Psoas muscle (tissue), 8 donors: Measurements from ENCODE around the gene RPS19BP1. TPM values are rescaled to one million over a fixed set of nuclear protein-coding genes. Genes with fewer than 3 reads are reported as not detected.
A peak's percentile ranks its signal among the peaks of the same experiment; 100 is the strongest.

ENCODE experiments used
- ATAC-seq, 4 donors: fragments of 200-7000 bp; cut with Tn5 transposase; one replicate each; pipeline ENCODE4 v1.9.1; 2020; ENCODE audit warnings: moderate library complexity in 3 of 4, mild to moderate bottlenecking in 2 of 4
- DNase-seq, 2 donors: peaks; one replicate each; pipeline ENCODE4 v3.0.0-alpha.2; 2020
- H3K27ac ChIP-seq: fragments of 200-600 bp; one replicate; pipeline ENCODE4 v1.8.0; 2022
- H3K27me3 ChIP-seq, 3 donors: fragments of 200-600 bp in 1 of 3; one replicate each; pipeline versions ENCODE4 v1.6.1 to v1.8.0; 2013 to 2022; ENCODE audit warnings: low read length in 2 of 3, mild to moderate bottlenecking in 2 of 3, moderate library complexity in 1 of 3; ENCODE audit not compliant: insufficient read depth in 3 of 3
- H3K36me3 ChIP-seq, 2 donors: fragments of 200-600 bp in 1 of 2; one replicate each; pipeline versions ENCODE4 v1.6.1 to v1.8.0; 2013 to 2022; ENCODE audit warnings: low read depth in 1 of 2, mild to moderate bottlenecking in 1 of 2, moderate library complexity in 1 of 2; ENCODE audit not compliant: insufficient read depth in 1 of 2
- H3K4me1 ChIP-seq: fragments of 200-600 bp; one replicate; pipeline ENCODE4 v1.8.0; 2022
- H3K4me3 ChIP-seq: fragments of 200-600 bp; one replicate; pipeline ENCODE4 v1.8.0; 2022; ENCODE audit warnings: mild to moderate bottlenecking
- H3K9me3 ChIP-seq: fragments of 200-600 bp; one replicate; pipeline ENCODE4 v1.8.0; 2022
- CTCF ChIP-seq: fragments of 200-600 bp; IDR thresholded peaks from one replicate; pipeline ENCODE4 v1.8.0; 2022; ENCODE audit warnings: antibody characterized with exemption
- WGBS, 3 donors: extraction: QIAGEN DNeasy Blood & Tissue Kit; methylation state at CpG; one replicate each; pipeline versions ENCODE4 v1.1.6 to v1.1.7; 2013; 5-methylcytosine and 5-hydroxymethylcytosine counted together
- intact Hi-C, 2 donors: fragments of 100-400 bp; cut with DNase I; formaldehyde crosslinking; loops; one replicate each; pipeline versions ENCODE4 v1.11.0 to v1.14.2; 2022
- polyA plus RNA-seq, 3 donors: library from polyadenylated mRNA; stranded (reverse); fragments of 200-250 nt; gene quantifications; one replicate each; pipeline ENCODE4 v1.2.3, GENCODE V29; 2013
- total RNA-seq, 4 donors: library from RNA; stranded (reverse); fragmentation: NEBNext Ultra II Directional in 2 of 4; extraction: Animal tissue kit (Norgen Biotek cat#: 25700) in 2 of 4; gene quantifications; one replicate each; pipeline versions ENCODE4 v1.2.1 to v1.2.4, GENCODE V29; 2021 to 2023
- donor health status: healthy with polysubstance abuse.
- donor health status: DM: no; HTN: no; CAD: no; lungs with moderate emphysema.
- donor health status: Bipolar disorder and iron deficiency.
- donor health status: healthy.
- donor health status: DM: yes; HTN: yes; CAD: no.
- donor health status: DM: no; HTN: no; CAD: no.
- donor health status: DM: no; HTN: no; CAD: no.
- donor health status: DM: yes; HTN: yes; CAD: no.

The RPS19BP1 gene
- total and polyA plus RNA-seq, 7 donors: 34.0 to 313 (median 52.6) TPM

DNA sequence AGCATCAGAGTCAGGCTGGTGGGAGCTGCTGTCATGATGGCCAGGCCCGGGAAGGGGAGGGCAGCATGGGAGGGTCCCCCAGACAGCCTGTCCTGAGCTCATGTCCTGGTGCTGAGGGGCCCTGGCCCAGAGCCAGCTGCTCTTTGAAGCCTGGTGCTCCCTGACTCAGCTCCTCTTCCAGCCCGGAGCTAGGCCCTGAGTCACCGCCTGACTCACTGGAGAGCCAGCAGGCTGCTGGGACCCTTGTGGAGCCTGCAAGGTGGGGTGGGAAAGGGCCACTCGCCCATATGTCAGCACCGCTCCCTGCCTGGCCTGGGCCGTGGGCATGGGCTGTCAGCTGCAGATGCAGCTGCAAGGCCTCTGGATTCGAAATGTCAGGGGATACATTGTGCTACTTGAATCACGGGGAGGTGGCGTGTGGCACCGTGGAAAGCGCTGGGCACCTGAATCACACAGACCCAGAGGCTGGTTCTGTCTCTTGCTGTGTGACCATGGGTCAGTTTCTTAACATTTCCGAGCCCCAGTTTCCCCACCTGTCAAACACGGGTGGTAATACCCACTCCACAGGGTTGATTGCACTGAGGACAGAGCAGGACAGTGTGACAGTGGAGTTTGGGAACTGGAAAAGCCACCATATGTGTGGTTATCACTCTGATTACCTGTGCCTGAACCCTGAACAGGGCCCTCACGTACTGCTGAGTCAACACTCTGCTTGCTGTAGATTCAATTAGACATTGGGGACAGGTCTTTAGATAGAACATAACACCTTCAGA is 42.4 kb upstream of the RPS19BP1 start:
- Histone ChIP-seq H3K4me1 (no peaks in the 10 kb centered on the region), H3K9me3 (no peaks in the 10 kb centered on the region), H3K27ac (no peak overlapping the region), H3K36me3 (no peaks in the 10 kb centered on the region), H3K4me3 (no peak overlapping the region), H3K27me3 (peaks cover 0 to 28% (median 6%) of the 10 kb centered on the region in 3 donors)
- DNase-seq (peak in 1 of 2 donors; percentile 39), ATAC-seq (no peak)
- no peak for TF ChIP-seq CTCF
- 73 to 78% (median 76%) methylated on average over 12 to 14 of the region's 14 CpGs for WGBS, 3 donors
- intact Hi-C loops: loop anchor here in 1 of 2 donors (10.0 kb wide), 1 partner anchor 390 kb away; the partner anchor contains the start of gene TMA7B

DNA sequence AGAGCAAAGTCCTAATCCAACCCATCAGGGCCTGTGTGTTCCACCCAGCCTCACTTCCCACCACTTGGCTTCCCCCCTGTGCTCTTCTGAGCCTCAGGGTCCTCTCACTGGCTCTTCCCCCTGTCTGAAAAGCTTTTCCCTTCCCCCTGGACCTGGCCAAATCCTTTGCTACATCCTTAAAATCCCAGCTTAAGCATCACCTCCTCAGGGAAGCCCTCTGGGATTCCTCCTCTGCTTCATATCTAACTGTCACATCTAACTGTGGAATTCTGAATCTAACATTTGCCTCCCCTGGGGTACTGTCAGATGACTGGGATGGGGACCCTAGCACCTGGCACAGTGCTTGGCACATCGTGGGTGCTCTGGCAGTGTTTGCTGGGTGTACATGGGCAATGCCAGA is 39.0 kb upstream of the RPS19BP1 start:
- ATAC-seq: no peak
- no peak for TF ChIP-seq CTCF
- H3K4me3 ChIP-seq: no peak overlapping the region
- H3K27ac ChIP-seq: no peak overlapping the region
- H3K27me3 ChIP-seq: peaks cover 0 to 6% (median 2%) of the 10 kb centered on the region in 3 donors
- intact Hi-C loops: loop anchor here in 1 of 2 donors (10.0 kb wide), 1 partner anchor 393 kb away; the partner anchor contains the start of gene TMA7B
- H3K36me3 ChIP-seq: no peaks in the 10 kb centered on the region
- 45 to 69% (median 55%) methylated on average over 1 of the region's 1 CpG for WGBS, 3 donors
- DNase-seq: no peak
- H3K9me3 ChIP-seq: no peaks in the 10 kb centered on the region
- H3K4me1 ChIP-seq: no peaks in the 10 kb centered on the region

DNA sequence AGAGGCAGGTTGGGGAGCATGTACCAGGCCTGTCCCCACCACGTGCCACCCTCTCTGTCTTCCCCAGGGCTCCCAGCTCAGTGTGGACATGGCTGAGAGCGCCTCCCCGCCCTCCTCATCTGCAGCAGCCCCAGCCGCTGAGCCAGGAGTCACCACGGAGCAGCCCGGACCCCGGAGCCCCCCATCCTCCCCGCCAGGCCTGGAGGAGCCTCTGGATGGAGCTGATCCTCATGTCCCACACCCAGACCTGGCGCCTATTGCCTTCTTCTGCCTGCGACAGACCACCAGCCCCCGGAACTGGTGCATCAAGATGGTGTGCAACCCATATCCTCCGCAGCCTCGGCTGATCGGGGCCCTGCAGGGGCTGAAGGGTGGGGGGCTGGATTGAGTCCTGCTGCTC is 38.1 kb upstream of the RPS19BP1 start, which contains the start of gene CACNA1I:
Gene CACNA1I (plus strand): TSS at position 89 of the 400 bp plus-strand sequence. CDS start 0 bp downstream, at position 89.
- no peaks in the 10 kb centered on the region for H3K4me1 ChIP-seq
- H3K9me3 ChIP-seq: no peaks in the 10 kb centered on the region
- ATAC-seq (no peak), DNase-seq (no peak)
- no peak within 1 kb of the TSS for H3K4me3 ChIP-seq
- no peaks in the 10 kb centered on the region for H3K36me3 ChIP-seq
- no peak for TF ChIP-seq CTCF
- no peak within 1 kb of the TSS for H3K27ac ChIP-seq
- H3K27me3 ChIP-seq: peaks cover 0 to 4% (median 2%) of the 10 kb centered on the region in 3 donors
- intact Hi-C loops: loop anchor here in 1 of 2 donors (10.0 kb wide), 1 partner anchor 394 kb away; the partner anchor contains the start of gene TMA7B
- WGBS, 3 donors: 74 to 79% (median 78%) methylated on average over 14 of the region's 14 CpGs

DNA sequence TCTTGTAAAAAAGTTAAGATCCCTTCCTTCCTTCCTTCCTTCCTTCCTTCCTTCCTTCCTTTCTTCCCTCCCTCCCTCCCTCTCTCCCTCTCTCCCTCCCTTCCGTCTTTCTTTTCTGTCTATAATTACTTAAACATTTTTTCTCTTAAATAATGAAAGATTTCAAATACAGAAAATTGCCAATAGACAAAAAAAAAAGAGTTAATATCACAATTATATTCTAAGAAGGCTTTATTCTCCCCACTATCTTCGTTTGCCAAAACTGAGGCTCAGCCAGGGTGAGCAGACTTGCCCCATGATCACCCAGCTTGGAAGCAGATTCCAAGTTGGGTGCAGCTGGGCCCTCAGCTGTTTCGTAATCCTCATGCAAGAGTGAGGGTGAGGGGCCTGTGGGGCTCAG is 37.7 kb upstream of the RPS19BP1 start:
- Histone ChIP-seq H3K4me3 (no peak overlapping the region), H3K27me3 (peaks cover 0 to 4% (median 2%) of the 10 kb centered on the region in 3 donors), H3K27ac (no peak overlapping the region), H3K9me3 (no peaks in the 10 kb centered on the region), H3K36me3 (no peaks in the 10 kb centered on the region), H3K4me1 (no peaks in the 10 kb centered on the region)
- intact Hi-C loops: loop anchor here in 1 of 2 donors (10.0 kb wide), 1 partner anchor 395 kb away; the partner anchor contains the start of gene TMA7B
- 66 to 79% (median 70%) methylated on average over 3 of the region's 3 CpGs for WGBS, 3 donors
- TF ChIP-seq CTCF: no peak
- no peak for DNase-seq
- no peak for ATAC-seq
